ENCODE measurements around the gene BCL7A. TPM values are rescaled to one million over a fixed set of nuclear protein-coding genes. Genes with fewer than 3 reads are reported as not detected.

The BCL7A gene
- total and polyA plus RNA-seq, 9 of the 15 experiments (the other 6 are each of a cell fraction or from before 2014, with no cell fraction given): 0.25 to 21.9 (median 14.9) TPM

DNA sequence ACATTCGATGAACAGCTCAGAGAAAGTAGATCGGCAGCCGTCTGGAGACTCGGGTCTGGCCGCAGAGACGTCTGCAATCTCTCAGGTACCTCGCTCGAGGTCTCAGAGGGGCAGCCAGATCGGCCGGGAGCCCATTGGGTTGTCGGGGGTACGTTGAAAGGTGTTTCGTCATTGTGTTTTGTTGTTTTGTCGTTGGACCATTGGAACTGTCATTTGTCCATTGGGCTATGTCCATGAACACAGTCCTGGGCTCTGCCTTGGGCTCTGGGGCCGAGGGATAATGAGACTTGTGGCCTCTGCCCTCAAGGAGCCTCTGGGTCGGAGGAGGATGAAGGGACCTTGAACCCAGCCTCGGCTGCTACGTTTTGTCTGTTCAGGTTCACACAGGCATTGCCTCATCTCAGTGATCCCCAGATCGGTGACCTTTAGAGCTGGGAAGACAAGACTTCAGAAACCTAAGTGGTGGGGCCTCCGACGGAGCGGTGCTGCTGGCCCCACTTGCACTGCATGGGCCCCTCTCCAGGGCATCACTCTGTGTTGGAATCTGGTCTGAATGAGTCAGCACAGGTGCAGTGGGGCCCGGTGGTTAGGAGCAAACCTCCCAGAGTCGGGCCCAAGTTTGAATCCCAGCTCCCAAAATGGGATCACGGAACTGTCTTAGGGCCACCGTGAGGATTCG is 33.3 kb downstream of the BCL7A start:
- no peak for FAIRE-seq
- H3K27ac ChIP-seq (ENCODE audit: extremely low read depth, low read depth, low read length): no peak overlapping the region
- TF ChIP-seq RBBP5 (IDR thresholded peaks at IDR 0.05; ENCODE audit: borderline replicate concordance, insufficient read depth, low read length, poor library complexity, severe bottlenecking) (peak; percentile 6), CBX2 (IDR thresholded peaks at IDR 0.05; ENCODE audit: insufficient read depth, low read length, poor library complexity, severe bottlenecking) (no peak), MYC (IDR thresholded peaks at IDR 0.05; ENCODE audit: low read depth, low read length) (no peak), MYC (CRISPR knock-in tag; IDR thresholded peaks at IDR 0.05; ENCODE audit: borderline replicate concordance, low read depth) (0 out of 2 replicates have a peak, but pooled peaks have one; percentile 20)
- no peaks in the 10 kb centered on the region for H3K9me1 ChIP-seq (ENCODE audit: control insufficient read depth, insufficient read depth, low read length)
- 91% methylated on average over 24 of the region's 27 CpGs for WGBS (ENCODE audit: insufficient coverage, low coverage, missing lambda C conversion rate)
- POLR2A ChIA-PET: interaction anchor here (0.7 to 1.4 kb wide), 6 partner anchors 8 to 169 kb away, joined by 3 to 5 read pairs (median 4); no protein-coding TSS in a partner anchor
- no peak overlapping the region for H3K4me2 ChIP-seq (ENCODE audit: insufficient read depth, low read length)
- H3K4me1 ChIP-seq (replicated peaks in 1 of 2; ENCODE audit: control insufficient read depth in 2 of 2, insufficient read depth in 2 of 2, low read length in 2 of 2): peaks cover 0 to 18% of the 10 kb centered on the region in 2 experiments; a peak in 2 of 5 replicates
- intact Hi-C loops (cut with micrococcal nuclease): loop anchor here (1.0 kb wide), 2 partner anchors 68 to 136 kb away; no protein-coding TSS in a partner anchor
- BruUV-seq (replicated peaks): no TSS peak
- in situ Hi-C loops (cut with MboI): loop anchor here (5.0 kb wide), 1 partner anchor 67 kb away; no protein-coding TSS in a partner anchor
- H3K9ac ChIP-seq (ENCODE audit: insufficient read depth in 1 of 2, low read depth in 2 of 2, low read length in 2 of 2): no peak overlapping the region
- H3K27me3 ChIP-seq (ENCODE audit: control insufficient read depth in 2 of 2, insufficient read depth in 2 of 2, low read length in 2 of 2): no peaks in the 10 kb centered on the region
- CTCF ChIA-PET (ENCODE audit: low intra/inter-chr PET ratio): interaction anchor here (0.7 to 4.2 kb wide), 8 partner anchors 26 to 136 kb away, joined by 3 to 76 read pairs (median 6); no protein-coding TSS in a partner anchor
- H4K20me1 ChIP-seq (replicated peaks; ENCODE audit: control insufficient read depth, insufficient read depth, low read length): no peaks in the 10 kb centered on the region
- H3K79me2 ChIP-seq (ENCODE audit: control insufficient read depth, insufficient read depth, low read length): no peaks in the 10 kb centered on the region; the same call in 2 of the 3 replicates
- no peaks in the 10 kb centered on the region for H3K9me3 ChIP-seq (replicated peaks; ENCODE audit: control insufficient read depth, insufficient read depth, low read depth, low read length)
- H2AFZ ChIP-seq (ENCODE audit: low read depth, low read length): no peak overlapping the region
- no peak for DNase-seq (ENCODE audit: extremely low read depth in 1 of 4, low spot score in 3 of 4)
- peaks cover 52% of the 10 kb centered on the region for H3K36me3 ChIP-seq (ENCODE audit: control insufficient read depth, insufficient read depth, low read length)
- no peak for ATAC-seq
- no peak overlapping the region for H3K4me3 ChIP-seq
